Measurements from ENCODE around the gene AXL.
"Not testable (repeated sequence)": the region's sequence is repeated elsewhere in the genome, so short reads cannot be mapped to it uniquely, and the experiment has no call there.

AXL gene

GRCh38 chr19:41223431-41224234 lies 4.6 kb downstream of the AXL start:
- no peak overlapping the region for H3K4me3 ChIP-seq (ENCODE audit: low read length)
- TF ChIP-seq, protein P1, sequence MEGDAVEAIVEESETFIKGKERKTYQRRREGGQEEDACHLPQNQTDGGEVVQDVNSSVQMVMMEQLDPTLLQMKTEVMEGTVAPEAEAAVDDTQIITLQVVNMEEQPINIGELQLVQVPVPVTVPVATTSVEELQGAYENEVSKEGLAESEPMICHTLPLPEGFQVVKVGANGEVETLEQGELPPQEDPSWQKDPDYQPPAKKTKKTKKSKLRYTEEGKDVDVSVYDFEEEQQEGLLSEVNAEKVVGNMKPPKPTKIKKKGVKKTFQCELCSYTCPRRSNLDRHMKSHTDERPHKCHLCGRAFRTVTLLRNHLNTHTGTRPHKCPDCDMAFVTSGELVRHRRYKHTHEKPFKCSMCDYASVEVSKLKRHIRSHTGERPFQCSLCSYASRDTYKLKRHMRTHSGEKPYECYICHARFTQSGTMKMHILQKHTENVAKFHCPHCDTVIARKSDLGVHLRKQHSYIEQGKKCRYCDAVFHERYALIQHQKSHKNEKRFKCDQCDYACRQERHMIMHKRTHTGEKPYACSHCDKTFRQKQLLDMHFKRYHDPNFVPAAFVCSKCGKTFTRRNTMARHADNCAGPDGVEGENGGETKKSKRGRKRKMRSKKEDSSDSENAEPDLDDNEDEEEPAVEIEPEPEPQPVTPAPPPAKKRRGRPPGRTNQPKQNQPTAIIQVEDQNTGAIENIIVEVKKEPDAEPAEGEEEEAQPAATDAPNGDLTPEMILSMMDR (IDR thresholded peaks at IDR 0.05; ENCODE audit: insufficient read depth, low read depth, low read length, missing control alignments), result no peak
- DNase-seq (ENCODE audit: low read depth), result peak; percentile 64

DNA sequence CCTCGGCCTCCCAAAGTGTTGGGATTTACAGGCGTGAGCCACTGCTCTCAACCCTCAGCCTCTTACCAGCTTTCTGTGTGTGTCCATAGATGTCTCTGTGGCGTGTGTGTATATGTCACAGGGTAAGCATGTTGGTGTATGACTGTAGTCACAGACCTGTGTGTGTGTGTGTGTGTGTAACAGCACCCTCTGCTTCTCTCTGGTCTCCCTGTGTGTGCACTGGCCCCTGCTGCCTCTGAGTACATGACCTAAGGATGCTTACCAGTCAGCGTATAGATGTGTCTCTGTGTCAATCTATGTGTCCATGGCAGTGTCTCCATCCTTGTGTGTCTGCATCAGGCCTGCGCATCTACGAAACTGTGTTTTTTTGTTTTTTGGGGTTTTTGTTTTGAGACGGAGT lies 5.6 kb downstream of the AXL start:
- H3K4me3 ChIP-seq (ENCODE audit: low read length), result no peak overlapping the region
- TF ChIP-seq, protein P1 (IDR thresholded peaks at IDR 0.05; ENCODE audit: insufficient read depth, low read depth, low read length, missing control alignments), result no peak
- DNase-seq (ENCODE audit: low read depth), result no peak

- TF ChIP-seq, protein P1 (IDR thresholded peaks at IDR 0.05; ENCODE audit: insufficient read depth, low read depth, low read length, missing control alignments), result no peak
- H3K4me3 ChIP-seq (ENCODE audit: low read length), result peak overlapping the region; percentile 24
- DNase-seq (ENCODE audit: low read depth), result peak; percentile 95
Measured at GRCh38 chr19:41225238-41226052, 6.4 kb downstream of the AXL start.

- peak; percentile 78 for DNase-seq (ENCODE audit: low read depth)
- TF ChIP-seq, protein P1 (IDR thresholded peaks at IDR 0.05; ENCODE audit: insufficient read depth, low read depth, low read length, missing control alignments), result no peak
- peak overlapping the region; percentile 27 for H3K4me3 ChIP-seq (ENCODE audit: low read length)
Measured at GRCh38 chr19:41226053-41226873, 7.2 kb downstream of the AXL start.

DNA sequence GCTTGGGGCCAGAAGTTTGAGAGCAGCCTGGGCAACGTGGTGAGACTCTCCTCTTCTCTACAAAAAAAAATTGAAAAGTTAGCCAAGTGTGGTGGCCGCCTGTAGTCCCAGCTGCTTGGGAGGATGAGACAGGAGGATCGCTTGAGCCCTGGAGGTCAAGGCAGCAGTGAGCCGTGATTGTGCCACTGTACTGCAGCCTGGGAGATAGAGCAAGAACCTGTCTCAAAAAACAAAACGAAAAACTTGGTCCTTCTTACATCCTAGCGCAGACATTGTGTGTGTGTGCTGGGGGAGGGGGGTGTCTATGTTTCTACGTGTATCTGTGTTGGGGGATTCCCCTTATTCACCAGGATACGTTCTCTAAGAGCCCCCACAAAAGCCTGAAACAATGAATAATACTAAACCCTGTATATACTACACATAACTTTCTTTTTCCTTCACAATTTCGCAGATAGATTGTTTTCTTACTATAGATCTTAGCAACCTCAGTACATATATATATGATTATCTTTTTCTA lies 7.9 kb downstream of the AXL start:
- TF ChIP-seq, protein P1 (IDR thresholded peaks at IDR 0.05; ENCODE audit: insufficient read depth, low read depth, low read length, missing control alignments), result no peak
- H3K4me3 ChIP-seq (ENCODE audit: low read length), result no peak overlapping the region
- no peak for DNase-seq (ENCODE audit: low read depth)

DNA sequence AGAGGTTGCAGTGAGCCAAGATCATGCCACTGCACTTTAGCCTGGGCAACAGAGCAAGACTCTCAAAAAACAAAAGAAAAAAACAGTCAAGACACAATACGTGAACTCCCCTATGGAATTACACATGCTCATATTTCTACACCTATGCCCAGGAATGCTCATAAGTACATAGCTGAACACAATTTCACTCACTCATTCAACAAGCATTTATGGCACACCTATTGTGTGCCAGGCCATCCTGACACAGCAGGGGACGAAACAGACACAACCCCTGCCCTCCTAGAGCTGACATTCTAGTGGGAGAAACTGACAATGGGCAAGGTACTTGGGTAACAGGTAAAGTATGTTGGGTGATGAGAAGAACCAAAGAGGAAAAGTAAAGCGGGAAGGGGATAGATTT lies 9.5 kb downstream of the AXL start:
- TF ChIP-seq, protein P1 (IDR thresholded peaks at IDR 0.05; ENCODE audit: insufficient read depth, low read depth, low read length, missing control alignments), result no peak
- H3K4me3 ChIP-seq (ENCODE audit: low read length), result no peak overlapping the region
- DNase-seq (ENCODE audit: low read depth), result no peak

GRCh38 chr19:41229338-41229737 lies 10.3 kb downstream of the AXL start:
- not testable (repeated sequence) for H3K4me3 ChIP-seq (ENCODE audit: low read length)
- peak; percentile 34 for DNase-seq (ENCODE audit: low read depth)
